CD4-positive, alpha-beta T cell (primary cell): ENCODE data around the gene FBXO24. TPM values are rescaled to one million over a fixed set of nuclear protein-coding genes. Genes with fewer than 3 reads are reported as not detected.

Experiments
- ATAC-seq: fragments of 200-7000 bp; cut with Tn5 transposase; one replicate; pipeline ENCODE4 v1.10.0; 2022; ENCODE audit warnings: mild to moderate bottlenecking; ENCODE audit not compliant: poor library complexity
- CTCF ChIA-PET: fragments of 350-600 bp; sonication (Branson Sonifier 250); formaldehyde crosslinking; loops from one replicate; lab custom pipeline; 2021; ENCODE audit warnings: antibody characterized with exemption, inconsistent platforms; lab: Charles Lee
- POLR2A ChIA-PET: fragments of 350-600 bp; sonication (Branson Sonifier 250); formaldehyde crosslinking; loops from one replicate; lab custom pipeline; 2021; ENCODE audit warnings: antibody characterized with exemption, inconsistent platforms; lab: Charles Lee
- DNase-seq, 14 experiments: peaks; one replicate each; pipeline ENCODE4 v3.0.0-alpha.2; 2013 to 2020; ENCODE audit warnings: mixed read lengths in 2 of 14
- H3K27ac ChIP-seq, 2 donors: one replicate each; pipeline versions ENCODE4 v1.5.1 to v1.7.0; 2013; ENCODE audit warnings: low read length in 2 of 2, low read depth in 1 of 2, mild to moderate bottlenecking in 1 of 2
- H3K27me3 ChIP-seq, 2 experiments: 1 replicate in 1 of 2; 2 replicates in 1 of 2; pipeline versions ENCODE4 v1.6.1 to v1.7.0; 2013; ENCODE audit warnings: low read length in 2 of 2, control low read depth in 1 of 2, mild to moderate bottlenecking in 1 of 2, moderate library complexity in 1 of 2; ENCODE audit not compliant: insufficient read depth in 2 of 2, control insufficient read depth in 1 of 2
- H3K36me3 ChIP-seq: one replicate; pipeline ENCODE4 v1.6.1; 2013; ENCODE audit warnings: low read length, control low read depth; ENCODE audit not compliant: insufficient read depth
- H3K4me1 ChIP-seq: one replicate; pipeline ENCODE4 v1.6.1; 2013; ENCODE audit warnings: low read length, control low read depth; ENCODE audit not compliant: insufficient read depth
- H3K4me3 ChIP-seq: one replicate; pipeline ENCODE4 v1.5.1; 2013; ENCODE audit warnings: mild to moderate bottlenecking, low read length, moderate library complexity
- H3K9me3 ChIP-seq, 2 experiments: 1 replicate in 1 of 2; 2 replicates in 1 of 2; pipeline versions ENCODE4 v1.6.1 to v1.7.0; 2013; ENCODE audit warnings: low read length in 2 of 2, mild to moderate bottlenecking in 2 of 2, control low read depth in 1 of 2, moderate library complexity in 1 of 2; ENCODE audit not compliant: control insufficient read depth in 1 of 2, insufficient read depth in 1 of 2
- H3K27ac Mint-ChIP-seq: one replicate; pipeline ENCODE4 v1.8.0; 2020; ENCODE audit warnings: mixed read lengths
- H3K27me3 Mint-ChIP-seq: one replicate; pipeline ENCODE4 v1.8.0; 2021; ENCODE audit warnings: mixed read lengths
- H3K36me3 Mint-ChIP-seq: one replicate; pipeline ENCODE4 v1.8.0; 2021; ENCODE audit warnings: low read depth, mixed read lengths
- H3K4me1 Mint-ChIP-seq: one replicate; pipeline ENCODE4 v1.8.0; 2021; ENCODE audit warnings: low read depth, mixed read lengths
- H3K4me3 Mint-ChIP-seq: one replicate; pipeline ENCODE4 v1.8.0; 2020; ENCODE audit warnings: mild to moderate bottlenecking, mixed read lengths
- H3K9me3 Mint-ChIP-seq: one replicate; pipeline ENCODE4 v1.8.0; 2020; ENCODE audit warnings: mixed read lengths
- intact Hi-C, 2 experiments: fragments of 100-400 bp; cut with DNase I in 1 of 2; cut with micrococcal nuclease in 1 of 2; formaldehyde crosslinking; loops; one replicate each; pipeline versions ENCODE4 v1.15.1 to v1.9.0; 2023 to 2025; cut with DNase I, micrococcal nuclease
- total RNA-seq, 174 experiments: library from RNA in 2 of 174; stranded (reverse) in 2 of 174; gene quantifications; one replicate each; pipeline ENCODE4 v1.2.3 and lab custom pipeline; 2021 to 2026
- TF ChIP-seq, protein P1 (sequence below): fragments of 200-600 bp; IDR thresholded peaks from one replicate; pipeline ENCODE4 v1.8.0; 2022; ENCODE audit warnings: antibody characterized with exemption, mild to moderate bottlenecking

Gene FBXO24
- total RNA-seq, 2 experiments from 2014 or later, result 0.66 to 0.78 TPM

DNA sequence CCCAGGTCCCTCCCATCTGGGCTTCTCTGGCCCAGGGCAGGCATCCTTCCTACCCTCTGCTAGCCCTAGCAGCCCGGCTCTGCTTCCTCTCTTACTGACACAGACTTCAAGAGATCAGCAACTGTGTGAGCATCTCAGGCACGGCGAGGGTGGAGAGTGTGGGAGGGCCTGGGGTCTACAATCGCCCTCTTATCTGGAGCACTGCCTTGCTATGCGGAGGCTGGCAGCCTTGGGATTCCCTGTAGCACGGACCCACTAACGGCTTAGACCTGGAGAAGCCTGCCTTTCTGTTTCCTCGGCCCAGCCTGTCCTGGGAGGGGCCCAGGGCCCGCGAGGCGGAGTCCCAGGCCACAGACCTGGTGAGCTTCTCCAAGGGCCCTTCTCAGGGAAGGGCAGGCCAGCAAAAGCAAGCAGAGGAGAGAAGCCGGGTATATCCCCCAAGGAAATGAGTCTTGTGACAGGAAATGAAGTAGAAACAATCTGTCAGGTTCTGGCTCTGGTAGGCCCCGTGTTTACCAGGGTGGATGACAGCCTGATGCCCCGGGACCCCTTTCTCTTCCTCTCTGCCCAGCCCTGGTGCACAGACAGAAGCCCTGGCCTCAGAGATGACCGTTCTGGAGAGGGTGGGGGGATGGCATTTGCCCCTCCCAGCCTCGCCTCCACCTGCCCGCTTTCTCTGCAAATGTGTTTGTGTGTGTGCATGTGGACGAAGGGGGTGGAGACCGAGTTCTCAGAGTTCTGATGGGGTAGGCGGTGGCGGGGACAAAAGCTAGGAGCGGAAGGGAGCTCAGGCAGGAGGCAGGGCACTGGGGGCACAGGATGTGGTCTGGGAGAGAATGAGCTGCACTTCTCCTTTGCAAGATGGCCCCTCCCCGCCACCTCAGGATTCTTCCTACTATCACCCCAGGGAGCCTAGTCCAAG is 2.7 kb upstream of the FBXO24 start:
- TF ChIP-seq, protein P1, sequence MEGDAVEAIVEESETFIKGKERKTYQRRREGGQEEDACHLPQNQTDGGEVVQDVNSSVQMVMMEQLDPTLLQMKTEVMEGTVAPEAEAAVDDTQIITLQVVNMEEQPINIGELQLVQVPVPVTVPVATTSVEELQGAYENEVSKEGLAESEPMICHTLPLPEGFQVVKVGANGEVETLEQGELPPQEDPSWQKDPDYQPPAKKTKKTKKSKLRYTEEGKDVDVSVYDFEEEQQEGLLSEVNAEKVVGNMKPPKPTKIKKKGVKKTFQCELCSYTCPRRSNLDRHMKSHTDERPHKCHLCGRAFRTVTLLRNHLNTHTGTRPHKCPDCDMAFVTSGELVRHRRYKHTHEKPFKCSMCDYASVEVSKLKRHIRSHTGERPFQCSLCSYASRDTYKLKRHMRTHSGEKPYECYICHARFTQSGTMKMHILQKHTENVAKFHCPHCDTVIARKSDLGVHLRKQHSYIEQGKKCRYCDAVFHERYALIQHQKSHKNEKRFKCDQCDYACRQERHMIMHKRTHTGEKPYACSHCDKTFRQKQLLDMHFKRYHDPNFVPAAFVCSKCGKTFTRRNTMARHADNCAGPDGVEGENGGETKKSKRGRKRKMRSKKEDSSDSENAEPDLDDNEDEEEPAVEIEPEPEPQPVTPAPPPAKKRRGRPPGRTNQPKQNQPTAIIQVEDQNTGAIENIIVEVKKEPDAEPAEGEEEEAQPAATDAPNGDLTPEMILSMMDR, result no peak
- ChIA-PET POLR2A (interaction anchor here (0.6 to 4.9 kb wide), 23 partner anchors 11 to 482 kb away, joined by 3 to 113 read pairs (median 12); partner anchors contain the start of genes AGFG2, AP4M1, GAL3ST4 and GIGYF1), CTCF (interaction anchor here (1.1 to 2.2 kb wide), 2 partner anchors 19 to 49 kb away, joined by 4 to 5 read pairs; no protein-coding TSS in a partner anchor)
- H3K36me3 Mint-ChIP-seq, result peaks cover 22% of the 10 kb centered on the region
- H3K4me3 ChIP-seq, result peak overlapping the region; percentile 95
- H3K27me3 Mint-ChIP-seq, result no peaks in the 10 kb centered on the region
- H3K27ac Mint-ChIP-seq, result no peak overlapping the region
- H3K4me1 Mint-ChIP-seq, result peaks cover 32% of the 10 kb centered on the region
- H3K27me3 ChIP-seq, result no peaks in the 10 kb centered on the region
- H3K27ac ChIP-seq, result peak overlapping the region; percentile 93 to 96
- H3K9me3 Mint-ChIP-seq, result no peaks in the 10 kb centered on the region
- peak overlapping the region; percentile 97 for H3K4me3 Mint-ChIP-seq
- H3K36me3 ChIP-seq, result peaks cover 45% of the 10 kb centered on the region
- H3K9me3 ChIP-seq, result no peaks in the 10 kb centered on the region
- ATAC-seq, result peak; percentile 7
- peaks cover 65% of the 10 kb centered on the region for H3K4me1 ChIP-seq
- intact Hi-C loops, result loop anchor here (1.0 to 2.0 kb wide), 5 partner anchors 13 to 93 kb away; partner anchors contain the start of gene PCOLCE (in 1 of the 2)
- DNase-seq, result peak in 13 of 14 experiments; percentile 39 to 89 (median 66)

GRCh38 chr7:100584054-100584682 is 2.0 kb upstream of the FBXO24 start:
- ChIA-PET CTCF (interaction anchor here (1.1 to 2.2 kb wide), 3 partner anchors 20 to 49 kb away, joined by 4 to 6 read pairs (median 5); no protein-coding TSS in a partner anchor), POLR2A (interaction anchor here (0.6 to 4.9 kb wide), 26 partner anchors 12 to 483 kb away, joined by 3 to 113 read pairs (median 10); partner anchors contain the start of genes AGFG2, AP4M1, GAL3ST4 and GIGYF1)
- Mint-ChIP-seq H3K9me3 (no peaks in the 10 kb centered on the region), H3K27me3 (no peaks in the 10 kb centered on the region), H3K4me3 (peak overlapping the region; percentile 97), H3K27ac (no peak overlapping the region), H3K4me1 (peaks cover 35% of the 10 kb centered on the region), H3K36me3 (peaks cover 18% of the 10 kb centered on the region)
- H3K27ac ChIP-seq, result peak overlapping the region; percentile 93 to 96
- TF ChIP-seq, protein P1, result no peak
- no peaks in the 10 kb centered on the region for H3K9me3 ChIP-seq
- H3K36me3 ChIP-seq, result peaks cover 37% of the 10 kb centered on the region
- ATAC-seq (no peak), DNase-seq (peak in 1 of 14 experiments; percentile 35)
- H3K4me3 ChIP-seq, result peak overlapping the region; percentile 95
- intact Hi-C loops, result loop anchor here in 1 of 2 experiments (2.0 kb wide), 1 partner anchor 91 kb away; no protein-coding TSS in a partner anchor
- no peaks in the 10 kb centered on the region for H3K27me3 ChIP-seq
- H3K4me1 ChIP-seq, result peaks cover 65% of the 10 kb centered on the region
